Measurements from ENCODE around the gene BRD2. TPM values are rescaled to one million over a fixed set of nuclear protein-coding genes. Genes with fewer than 3 reads are reported as not detected.

BRD2 gene
- total and polyA plus RNA-seq, 2 of the 4 experiments (the other 2 are of a cell fraction), result 99.5 to 144 TPM

- TF ChIP-seq CEBPB (IDR thresholded peaks at IDR 0.05; ENCODE audit: low read depth, low read length), result no peak
- no peak for TF ChIP-seq CHD1 (IDR thresholded peaks at IDR 0.05; ENCODE audit: low read depth, low read length)
- TF ChIP-seq MAZ (IDR thresholded peaks at IDR 0.05; ENCODE audit: borderline replicate concordance, low read depth, low read length), result no peak
- no peak for TF ChIP-seq RAD21 (IDR thresholded peaks at IDR 0.05; ENCODE audit: low read length)
These were observed 23.6 kb downstream of the BRD2 start (continued) for GRCh38 chr6:32991972-32992371.

- H3K27me3 ChIP-seq (ENCODE audit: control insufficient read depth, insufficient read depth, low read length), result peaks cover 15% of the 10 kb centered on the region
- BruUV-seq (replicated peaks), result no TSS peak
- H3K4me1 ChIP-seq (ENCODE audit: control insufficient read depth, insufficient read depth, low read length), result no peaks in the 10 kb centered on the region
- dilution Hi-C loops (cut with HindIII; ENCODE audit: low sequenced_read_pairs, unreplicated experiment), result no loop called here
- H3K56ac ChIP-seq (ENCODE audit: extremely low read depth, insufficient read depth, low read length), result no peak overlapping the region
- H3K4me2 ChIP-seq (ENCODE audit: low read depth, low read length), result no peak overlapping the region
- H2BK20ac ChIP-seq (ENCODE audit: low read depth, low read length), result no peak overlapping the region
- no CpG with 5 or more reads among the region's 9 CpGs for WGBS, 2 experiments (ENCODE audit: extremely low coverage in 2 of 2, insufficient read length in 1 of 2)
- TF ChIP-seq ELK1 (IDR thresholded peaks at IDR 0.05; ENCODE audit: borderline replicate concordance, low read depth, low read length) (no peak), RFX5 (IDR thresholded peaks at IDR 0.05; ENCODE audit: low read depth, low read length) (no peak)
- H3K4ac ChIP-seq (ENCODE audit: low read depth, low read length), result no peak overlapping the region
- DNase-seq (no peak), ATAC-seq (ENCODE audit: low read depth) (no peak)
- POLR2A ChIA-PET (ENCODE audit: unreplicated experiment), result no interaction called here
- no peak overlapping the region for H2BK15ac ChIP-seq (ENCODE audit: low read depth, low read length)
- H3K23ac ChIP-seq (ENCODE audit: low read depth, low read length), result no peak overlapping the region
- no peak overlapping the region for H3K4me3 ChIP-seq (ENCODE audit: insufficient read depth, low read depth, low read length)
- H2BK120ac ChIP-seq (ENCODE audit: low read depth, low read length), result no peak overlapping the region
- CTCF ChIA-PET, result interaction anchor here (0.7 kb wide), 2 partner anchors 9 to 335 kb away, joined by 3 read pairs; no protein-coding TSS in a partner anchor
- no peak overlapping the region for H2AFZ ChIP-seq (replicated peaks; ENCODE audit: low read length, poor library complexity)
- no peak overlapping the region for H2BK5ac ChIP-seq (ENCODE audit: low read depth, low read length, poor library complexity, severe bottlenecking)
- H3K9me3 ChIP-seq (ENCODE audit: control insufficient read depth, insufficient read depth, low read length), result no peaks in the 10 kb centered on the region
- no peak overlapping the region for H3K18ac ChIP-seq (ENCODE audit: low read depth, low read length)
- H3K27ac ChIP-seq (ENCODE audit: insufficient read depth, low read length), result no peak overlapping the region
- H2AK5ac ChIP-seq (ENCODE audit: low read depth, low read length), result no peak overlapping the region
- H3K14ac ChIP-seq (replicated peaks; ENCODE audit: low read depth, low read length), result no peak overlapping the region
- H4K8ac ChIP-seq (ENCODE audit: low read depth in 2 of 2, low read length in 2 of 2), result no peak overlapping the region
- no peaks in the 10 kb centered on the region for H3K36me3 ChIP-seq (ENCODE audit: control insufficient read depth, insufficient read depth, low read length)
- no peak overlapping the region for H4K5ac ChIP-seq (ENCODE audit: low read depth, low read length)
- in situ Hi-C loops (cut with MboI; ENCODE audit: low sequenced_read_pairs), result no loop called here
- no peaks in the 10 kb centered on the region for H3K9me1 ChIP-seq (ENCODE audit: insufficient read depth, low read length)
- no peak overlapping the region for H2AK9ac ChIP-seq (replicated peaks; ENCODE audit: low read depth, low read length, poor library complexity)
- no peak overlapping the region for H4K91ac ChIP-seq (ENCODE audit: insufficient read depth, low read depth, low read length)
- H3K79me1 ChIP-seq (ENCODE audit: low read depth in 1 of 2, low read length in 2 of 2), result no peaks in the 10 kb centered on the region
- H3K9ac ChIP-seq (ENCODE audit: low read depth, low read length), result no peak overlapping the region
- H4K20me1 ChIP-seq (ENCODE audit: insufficient read depth, low read length), result no peaks in the 10 kb centered on the region
- intact Hi-C loops (cut with micrococcal nuclease), result no loop called here
These were observed 25.1 kb downstream of the BRD2 start for GRCh38 chr6:32993363-32993973.
